GDM1 (cell line): ENCODE results near the gene CREG2.

Experiments used
- DNase-seq: peaks from one replicate; lab custom pipeline; 2025; lab: John Stamatoyannopoulos, UW

CREG2 gene

DNA sequence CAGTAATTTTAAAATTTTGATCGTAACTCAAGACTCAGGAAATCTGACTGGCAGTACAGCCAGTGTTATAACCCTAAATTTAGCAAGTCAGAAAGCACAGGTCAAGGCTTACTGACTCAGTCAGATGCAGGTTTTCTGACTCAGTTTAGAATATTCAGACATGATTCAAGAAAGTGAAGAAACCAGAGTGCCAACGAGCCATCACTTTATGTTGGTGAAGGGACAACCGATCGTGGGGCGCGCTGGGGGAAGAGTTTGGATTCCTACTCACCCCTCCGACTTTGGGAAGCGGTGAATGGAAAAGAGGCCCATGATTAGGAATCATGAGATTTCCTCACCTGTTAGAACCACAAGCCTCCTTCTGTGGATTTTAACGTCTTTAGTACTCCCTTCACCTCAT lies 79.8 kb downstream of the CREG2 start:
- DNase-seq = no peak

DNA sequence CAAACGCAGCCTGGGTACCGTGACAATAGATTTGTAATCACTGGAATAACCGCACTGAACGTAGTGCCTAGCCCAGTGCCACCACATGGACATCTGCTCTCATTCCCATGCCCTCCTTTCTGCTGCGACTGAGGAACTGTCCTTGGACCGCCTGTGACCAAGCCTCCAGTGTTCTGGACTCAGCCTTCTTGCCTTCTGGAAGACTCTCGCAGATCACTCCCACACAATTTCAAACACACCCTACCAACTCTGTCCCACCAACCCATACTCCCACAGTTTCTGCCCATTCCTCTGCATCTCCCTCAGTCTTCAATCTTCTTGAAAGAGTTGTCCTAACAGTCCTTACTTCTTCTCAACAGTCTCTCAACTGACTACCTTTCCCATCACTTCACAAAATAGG lies 80.9 kb downstream of the CREG2 start:
- DNase-seq = no peak

DNA sequence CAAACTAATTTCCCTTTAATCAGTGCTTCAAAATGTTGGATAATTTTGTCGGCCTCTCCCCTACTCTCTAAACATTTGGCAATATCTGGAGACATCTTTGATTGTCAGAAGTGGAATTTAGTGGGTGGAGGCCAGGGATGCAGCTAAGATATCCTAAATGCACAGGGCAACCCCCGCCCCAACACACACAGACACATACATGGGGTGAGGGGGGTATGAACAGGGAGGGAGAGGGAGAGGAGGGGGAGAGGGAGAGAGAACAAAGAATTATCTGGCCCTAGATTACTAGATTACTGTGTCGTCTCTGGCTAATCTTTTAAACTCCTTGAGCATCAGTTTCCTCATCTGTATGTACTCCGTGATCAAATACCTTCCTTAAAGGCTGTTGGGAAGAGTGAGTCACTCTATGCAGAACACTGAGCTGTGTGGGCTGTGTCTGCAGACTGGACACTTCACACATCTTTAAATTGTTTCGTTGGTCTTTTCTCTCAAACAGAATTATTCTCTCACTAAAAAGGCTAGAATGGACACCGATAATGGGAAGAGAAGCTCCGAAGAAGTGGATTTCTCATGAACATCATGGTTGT lies 81.7 kb downstream of the CREG2 start:
- no peak for DNase-seq

DNA sequence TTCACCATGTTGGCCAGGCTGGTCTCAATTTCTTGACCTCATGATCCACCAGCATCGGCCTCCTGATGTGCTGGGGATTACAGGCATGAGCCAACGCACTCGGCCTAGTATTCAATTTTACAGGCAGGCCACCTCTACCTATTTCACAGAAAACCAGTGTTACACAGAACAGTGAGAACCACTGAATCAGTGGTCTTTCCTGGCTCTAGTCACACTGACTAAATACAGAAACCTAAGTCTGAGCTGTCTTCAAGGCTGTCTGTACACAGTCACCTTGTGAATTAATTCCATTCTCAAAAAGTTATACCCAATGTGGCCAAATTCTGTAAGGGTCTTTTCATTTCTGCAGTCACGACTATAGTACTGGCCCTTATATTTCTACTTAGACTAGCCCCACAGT lies 82.3 kb downstream of the CREG2 start:
- DNase-seq = no peak

DNA sequence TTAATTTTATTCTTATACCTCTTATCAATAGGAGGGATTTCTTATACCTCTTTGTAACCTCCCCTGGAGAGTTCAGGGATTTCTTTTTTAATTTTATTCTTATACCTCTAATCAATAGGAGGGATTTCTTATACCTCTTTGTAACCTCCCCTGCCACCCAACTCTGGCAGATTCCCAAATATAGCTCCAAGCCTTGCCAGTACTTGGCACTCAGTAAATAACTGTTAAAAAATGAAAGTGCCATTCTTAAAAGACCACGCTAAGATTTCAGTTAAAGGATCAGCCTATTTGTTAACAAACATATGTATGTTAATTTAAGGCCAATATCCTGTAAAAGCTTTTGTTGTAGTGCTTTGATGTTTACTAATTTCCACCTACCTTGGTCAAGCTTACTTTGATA lies 83.6 kb downstream of the CREG2 start:
- no peak for DNase-seq

DNA sequence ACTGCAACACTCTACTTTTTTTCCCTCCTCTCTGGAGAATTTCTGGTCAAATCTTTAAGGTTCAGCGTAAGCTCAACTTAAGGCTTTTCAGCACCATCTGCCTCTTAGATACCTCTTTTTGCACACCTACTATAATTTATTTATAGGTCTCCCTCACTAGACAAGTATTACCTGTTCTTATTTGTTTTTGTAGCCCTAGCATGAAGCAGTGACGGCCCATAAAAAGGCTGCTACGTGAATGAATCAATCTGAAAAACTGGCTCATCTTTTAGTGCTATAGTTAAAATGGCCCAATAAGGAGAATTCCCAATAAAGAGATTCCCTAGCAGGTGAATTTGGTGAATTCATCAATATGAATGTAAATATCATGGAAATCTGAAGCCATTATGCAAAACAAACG lies 85.3 kb downstream of the CREG2 start:
- no peak for DNase-seq

DNA sequence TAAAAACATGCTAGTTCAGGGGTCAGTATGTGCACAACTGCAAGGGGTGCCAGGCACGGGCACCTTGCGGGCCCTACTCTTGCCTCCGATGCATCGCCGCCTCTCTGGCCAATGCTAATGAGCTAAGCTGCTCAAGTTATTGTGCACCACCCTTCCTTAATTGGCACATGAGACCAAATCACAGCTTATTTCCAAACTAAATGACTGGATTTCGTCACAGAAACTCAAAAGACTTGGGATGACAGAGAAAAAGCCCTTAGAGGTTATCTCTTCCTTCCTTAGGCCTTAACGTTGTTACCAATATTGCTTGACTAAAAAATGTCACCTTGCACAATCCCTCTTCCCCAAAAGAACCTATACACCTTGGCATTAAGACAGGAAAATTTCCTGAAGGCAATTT lies 86.5 kb downstream of the CREG2 start:
- no peak for DNase-seq

DNA sequence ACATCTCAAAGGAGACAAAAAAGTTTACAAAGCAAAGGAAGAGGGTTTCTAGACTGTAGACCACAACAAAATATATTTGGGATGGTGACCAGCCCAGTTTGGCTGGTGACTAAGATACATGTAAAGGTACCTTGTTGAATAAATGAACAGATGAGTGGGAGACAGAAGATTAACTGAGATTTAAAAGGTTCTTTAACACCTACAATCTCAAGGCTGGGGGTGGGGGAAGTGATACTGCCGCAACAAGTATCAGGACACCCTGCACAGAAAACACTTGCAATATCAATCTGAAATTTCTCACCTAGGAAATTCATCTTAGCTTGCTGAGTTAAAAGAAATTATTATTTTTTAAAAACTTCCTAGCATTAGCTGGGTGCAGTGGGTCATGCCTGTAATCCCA lies 87.1 kb downstream of the CREG2 start:
- no peak for DNase-seq

DNA sequence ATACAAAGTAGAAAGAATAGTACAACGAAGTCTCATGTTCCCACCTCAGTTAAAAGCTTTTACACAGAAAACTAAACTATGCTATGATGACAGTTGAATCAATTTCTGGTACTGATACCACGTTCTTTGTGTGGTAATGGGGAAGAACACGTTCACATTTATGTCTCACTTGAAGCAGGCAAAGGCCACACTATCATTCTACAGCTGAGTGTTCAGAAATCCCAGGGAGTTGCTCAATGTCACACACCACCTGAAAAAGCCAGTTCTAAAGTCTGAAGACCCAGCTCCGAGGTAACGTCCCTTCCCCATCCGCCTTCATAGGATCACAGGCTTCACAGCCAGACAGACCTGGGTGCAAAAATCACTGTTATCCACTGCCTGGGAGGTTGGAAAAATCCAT lies 87.7 kb downstream of the CREG2 start:
- no peak for DNase-seq

DNA sequence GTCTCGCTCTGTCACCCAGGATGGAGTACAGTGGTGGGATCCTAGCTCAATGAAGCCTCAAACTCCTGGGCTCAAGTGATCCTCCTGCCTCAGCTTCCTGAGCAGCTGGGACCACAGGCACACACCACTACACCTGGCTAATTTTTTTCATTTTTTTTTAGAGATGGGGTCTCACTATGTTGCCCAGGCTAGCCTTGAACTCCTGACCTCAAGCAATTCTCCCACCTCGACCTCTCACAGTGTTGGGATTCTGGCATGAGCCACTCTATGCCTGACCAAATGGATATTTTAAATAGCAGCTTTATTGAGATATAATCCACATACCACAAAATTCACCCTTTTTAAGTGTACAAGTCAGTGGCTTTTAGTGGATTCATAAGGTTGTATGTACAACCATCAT lies 89.9 kb downstream of the CREG2 start:
- no peak for DNase-seq

DNA sequence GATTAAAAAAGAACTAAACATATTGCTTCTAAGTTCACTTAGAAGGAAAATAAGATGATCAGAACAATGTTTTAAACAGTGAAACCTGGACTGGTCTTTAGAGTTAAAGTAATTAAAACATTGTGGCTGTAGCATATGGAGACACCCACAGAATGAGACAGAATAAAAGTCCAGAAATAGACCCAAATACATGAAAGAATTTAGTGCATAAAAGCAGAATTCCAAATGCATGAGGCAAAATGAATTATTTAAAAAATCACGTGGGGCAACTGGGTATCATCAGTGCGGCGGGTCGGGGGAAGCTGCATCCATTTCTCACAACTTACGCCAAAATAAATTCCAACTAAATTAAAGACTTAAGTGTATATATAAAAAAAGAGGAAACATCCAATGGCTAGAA lies 90.9 kb downstream of the CREG2 start:
- DNase-seq = no peak

DNA sequence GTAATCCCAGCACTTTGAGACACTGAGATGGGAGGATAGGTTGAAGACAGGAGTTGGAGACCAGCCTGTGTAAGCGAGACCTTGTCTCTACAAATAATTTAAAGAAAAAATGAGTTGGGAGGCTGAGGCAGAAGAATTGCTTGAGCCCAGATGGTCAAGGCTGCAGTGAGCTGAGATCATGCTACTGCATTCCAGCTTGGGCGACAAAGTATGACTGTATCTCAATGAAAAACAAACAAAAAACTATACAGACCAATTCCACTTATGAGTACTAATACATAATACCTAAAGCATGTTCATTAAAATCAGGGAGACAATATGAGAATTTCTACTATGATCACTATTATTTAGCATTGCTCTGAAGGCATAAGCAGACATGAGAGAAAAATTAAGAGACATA lies 91.4 kb downstream of the CREG2 start:
- DNase-seq = no peak
